ENCODE results near the gene ZNF277.

ZNF277 gene

GRCh38 chr7:112223310-112223709, 16.8 kb downstream of the ZNF277 start:
- POLR2A ChIA-PET = no interaction called here
- DNase-seq (ENCODE audit: low read depth, low spot score) = no peak
- TF ChIP-seq CTCF (IDR thresholded peaks at IDR 0.05; ENCODE audit: insufficient read depth, low read length, missing control alignments) = no peak
- no peak overlapping the region for H3K4me3 ChIP-seq (ENCODE audit: low read depth, low read length)
- CTCF ChIA-PET = no interaction called here

DNA sequence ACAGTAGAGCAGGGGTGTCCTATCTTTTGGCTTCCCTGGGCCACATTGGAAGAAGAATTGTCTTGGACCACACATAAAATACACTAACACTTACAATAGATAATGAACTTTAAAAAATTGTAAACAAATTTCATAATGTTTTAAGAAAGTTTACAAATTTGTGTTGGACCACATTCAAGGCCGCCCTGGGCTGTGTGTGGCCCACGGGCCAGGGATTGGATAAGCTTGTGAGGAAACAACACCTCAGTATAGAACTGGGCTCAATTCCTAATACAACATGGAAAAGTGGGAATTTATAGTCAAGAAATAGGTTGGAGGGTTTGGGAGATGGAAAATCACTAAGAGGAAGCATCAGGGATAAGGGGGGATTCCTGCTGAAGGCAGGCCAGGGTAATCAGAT, 17.7 kb downstream of the ZNF277 start:
- no peak for TF ChIP-seq CTCF (IDR thresholded peaks at IDR 0.05; ENCODE audit: insufficient read depth, low read length, missing control alignments)
- ChIA-PET CTCF (interaction anchor here (0.8 to 1.4 kb wide), 2 partner anchors 9 to 17 kb away, joined by 3 read pairs; no protein-coding TSS in a partner anchor), POLR2A (no interaction called here)
- no peak overlapping the region for H3K4me3 ChIP-seq (ENCODE audit: low read depth, low read length)
- no peak for DNase-seq (ENCODE audit: low read depth, low spot score)

GRCh38 chr7:112225006-112225405, 18.5 kb downstream of the ZNF277 start:
- no peak for TF ChIP-seq CTCF (IDR thresholded peaks at IDR 0.05; ENCODE audit: insufficient read depth, low read length, missing control alignments)
- CTCF ChIA-PET = interaction anchor here (1.4 kb wide), 1 partner anchor 18 kb away, joined by 3 read pairs; no protein-coding TSS in a partner anchor
- POLR2A ChIA-PET = no interaction called here
- H3K4me3 ChIP-seq (ENCODE audit: low read depth, low read length) = no peak overlapping the region
- DNase-seq (ENCODE audit: low read depth, low spot score) = no peak

GRCh38 chr7:112226701-112227276, 20.3 kb downstream of the ZNF277 start:
- CTCF ChIA-PET = no interaction called here
- POLR2A ChIA-PET = no interaction called here
- no peak for TF ChIP-seq CTCF (IDR thresholded peaks at IDR 0.05; ENCODE audit: insufficient read depth, low read length, missing control alignments)
- H3K4me3 ChIP-seq (ENCODE audit: low read depth, low read length) = no peak overlapping the region
- DNase-seq (ENCODE audit: low read depth, low spot score) = no peak

GRCh38 chr7:112228632-112229031, 22.1 kb downstream of the ZNF277 start:
- DNase-seq (ENCODE audit: low read depth, low spot score) = no peak
- ChIA-PET CTCF (no interaction called here), POLR2A (no interaction called here)
- no peak for TF ChIP-seq CTCF (IDR thresholded peaks at IDR 0.05; ENCODE audit: insufficient read depth, low read length, missing control alignments)
- H3K4me3 ChIP-seq (ENCODE audit: low read depth, low read length) = no peak overlapping the region

DNA sequence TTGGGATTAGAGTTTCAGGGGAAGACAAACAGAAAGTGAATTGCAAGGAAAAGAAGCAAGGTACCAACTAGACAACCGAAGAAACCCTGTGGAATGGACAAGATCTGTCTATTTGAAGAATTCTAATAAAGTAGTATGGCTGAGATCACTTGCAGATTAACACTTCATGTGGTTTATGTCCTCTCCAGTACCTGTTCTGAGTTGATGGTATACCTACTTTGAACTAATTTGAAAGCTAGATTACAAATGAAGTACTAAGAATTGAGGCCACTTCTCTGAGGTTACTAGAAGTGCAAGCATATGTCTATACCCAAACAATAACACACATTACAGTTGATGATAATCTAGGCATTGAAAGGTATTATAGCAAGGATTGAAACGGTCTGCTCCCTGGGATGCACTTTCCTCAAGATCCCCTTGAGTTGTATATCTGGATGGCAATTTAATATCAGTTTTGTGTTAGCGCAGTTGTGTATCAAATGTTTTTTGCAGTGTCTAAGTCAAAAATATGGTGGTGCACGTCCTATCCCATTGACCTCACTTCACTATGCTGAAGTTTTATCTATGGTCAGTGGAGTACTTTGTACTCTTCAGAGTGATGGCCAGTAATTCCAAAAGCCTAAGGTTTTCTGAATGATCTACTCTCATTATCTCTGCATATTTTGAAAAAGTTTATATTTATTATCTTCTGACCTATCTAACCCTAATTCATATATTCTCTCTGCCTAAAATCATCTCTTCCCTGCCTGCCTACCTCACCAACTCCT, 25.9 kb downstream of the ZNF277 start:
- no peak overlapping the region for H3K4me3 ChIP-seq (ENCODE audit: low read depth, low read length)
- CTCF ChIA-PET = no interaction called here
- POLR2A ChIA-PET = interaction anchor here (0.5 kb wide), 1 partner anchor 27 kb away, joined by 3 read pairs; no protein-coding TSS in a partner anchor
- TF ChIP-seq CTCF (IDR thresholded peaks at IDR 0.05; ENCODE audit: insufficient read depth, low read length, missing control alignments) = no peak
- no peak for DNase-seq (ENCODE audit: low read depth, low spot score)
